Measurements from ENCODE around the gene TANGO2. TPM values are rescaled to one million over a fixed set of nuclear protein-coding genes. Genes with fewer than 3 reads are reported as not detected.

Gene TANGO2
- total RNA-seq, 1 donor, result 43.8 TPM

GRCh38 chr22:20085651-20086050, 64.7 kb downstream of the TANGO2 start:
- H3K4me2 ChIP-seq (ENCODE audit: insufficient read depth, low read length), result no peak overlapping the region
- H2AFZ ChIP-seq (ENCODE audit: low read length), result no peak overlapping the region
- TF ChIP-seq CTCF (IDR thresholded peaks at IDR 0.05; ENCODE audit: extremely low read depth, low read depth, low read length), result no peak
- H3K4me1 ChIP-seq (ENCODE audit: insufficient read depth, low read length), result peaks cover 24% of the 10 kb centered on the region
- DNase-seq (ENCODE audit: insufficient read length, low spot score, missing footprints), result peak; percentile 65
- no peaks in the 10 kb centered on the region for H3K9me3 ChIP-seq (ENCODE audit: low read depth, low read length)
- no peak overlapping the region for H3K27ac ChIP-seq (ENCODE audit: low read depth, low read length)
- H3K36me3 ChIP-seq (ENCODE audit: insufficient read depth, low read length), result peaks cover 51% of the 10 kb centered on the region
- peaks cover 58% of the 10 kb centered on the region for H4K20me1 ChIP-seq (ENCODE audit: insufficient read depth, low read length)
- H3K4me3 ChIP-seq (ENCODE audit: insufficient read depth, low read length), result no peak overlapping the region
- peaks cover 91% of the 10 kb centered on the region for H3K79me2 ChIP-seq (ENCODE audit: insufficient read depth, low read length)
- no peaks in the 10 kb centered on the region for H3K27me3 ChIP-seq (ENCODE audit: insufficient read depth, low read length)

- no peak for TF ChIP-seq CTCF (IDR thresholded peaks at IDR 0.05; ENCODE audit: extremely low read depth, low read depth, low read length)
- Histone ChIP-seq H3K27ac (ENCODE audit: low read depth, low read length) (no peak overlapping the region), H4K20me1 (ENCODE audit: insufficient read depth, low read length) (peaks cover 58% of the 10 kb centered on the region), H3K79me2 (ENCODE audit: insufficient read depth, low read length) (peaks cover 91% of the 10 kb centered on the region), H2AFZ (ENCODE audit: low read length) (no peak overlapping the region), H3K4me1 (ENCODE audit: insufficient read depth, low read length) (peaks cover 19% of the 10 kb centered on the region), H3K27me3 (ENCODE audit: insufficient read depth, low read length) (no peaks in the 10 kb centered on the region), H3K36me3 (ENCODE audit: insufficient read depth, low read length) (peaks cover 56% of the 10 kb centered on the region), H3K9me3 (ENCODE audit: low read depth, low read length) (no peaks in the 10 kb centered on the region), H3K4me2 (ENCODE audit: insufficient read depth, low read length) (no peak overlapping the region), H3K4me3 (ENCODE audit: insufficient read depth, low read length) (no peak overlapping the region)
- peak; percentile 37 for DNase-seq (ENCODE audit: insufficient read length, low spot score, missing footprints)
These were observed 65.2 kb downstream of the TANGO2 start for GRCh38 chr22:20086101-20086599.

GRCh38 chr22:20086763-20087162, 65.9 kb downstream of the TANGO2 start:
- Histone ChIP-seq H2AFZ (ENCODE audit: low read length) (no peak overlapping the region), H3K27ac (ENCODE audit: low read depth, low read length) (no peak overlapping the region), H3K4me1 (ENCODE audit: insufficient read depth, low read length) (peaks cover 13% of the 10 kb centered on the region), H3K36me3 (ENCODE audit: insufficient read depth, low read length) (peaks cover 61% of the 10 kb centered on the region), H3K4me3 (ENCODE audit: insufficient read depth, low read length) (no peak overlapping the region), H4K20me1 (ENCODE audit: insufficient read depth, low read length) (peaks cover 57% of the 10 kb centered on the region), H3K4me2 (ENCODE audit: insufficient read depth, low read length) (no peak overlapping the region), H3K79me2 (ENCODE audit: insufficient read depth, low read length) (peaks cover 91% of the 10 kb centered on the region), H3K9me3 (ENCODE audit: low read depth, low read length) (no peaks in the 10 kb centered on the region), H3K27me3 (ENCODE audit: insufficient read depth, low read length) (no peaks in the 10 kb centered on the region)
- peak; percentile 59 for DNase-seq (ENCODE audit: insufficient read length, low spot score, missing footprints)
- no peak for TF ChIP-seq CTCF (IDR thresholded peaks at IDR 0.05; ENCODE audit: extremely low read depth, low read depth, low read length)

GRCh38 chr22:20087319-20088262, 66.7 kb downstream of the TANGO2 start:
- Histone ChIP-seq H3K79me2 (ENCODE audit: insufficient read depth, low read length) (peaks cover 91% of the 10 kb centered on the region), H2AFZ (ENCODE audit: low read length) (no peak overlapping the region), H3K4me2 (ENCODE audit: insufficient read depth, low read length) (no peak overlapping the region), H3K36me3 (ENCODE audit: insufficient read depth, low read length) (peaks cover 70% of the 10 kb centered on the region), H3K4me3 (ENCODE audit: insufficient read depth, low read length) (no peak overlapping the region), H3K4me1 (ENCODE audit: insufficient read depth, low read length) (peaks cover 12% of the 10 kb centered on the region), H3K27ac (ENCODE audit: low read depth, low read length) (no peak overlapping the region), H4K20me1 (ENCODE audit: insufficient read depth, low read length) (peaks cover 55% of the 10 kb centered on the region), H3K9me3 (ENCODE audit: low read depth, low read length) (no peaks in the 10 kb centered on the region), H3K27me3 (ENCODE audit: insufficient read depth, low read length) (no peaks in the 10 kb centered on the region)
- TF ChIP-seq CTCF (IDR thresholded peaks at IDR 0.05; ENCODE audit: extremely low read depth, low read depth, low read length), result no peak
- peak; percentile 62 for DNase-seq (ENCODE audit: insufficient read length, low spot score, missing footprints)

All from osteoblast (primary cell).